CD4-positive, alpha-beta T cell treated with Interleukin-6 for 4 hours (primary cell): ENCODE data around the gene NOP53.
"Not testable (repeated sequence)": the region's sequence is repeated elsewhere in the genome, so short reads cannot be mapped to it uniquely, and the experiment has no call there.

ENCODE experiments used
- DNase-seq: peaks from one replicate; pipeline ENCODE4 v3.0.0-alpha.2; 2020; ENCODE audit warnings: mixed read lengths

NOP53 gene

GRCh38 chr19:47755065-47755761, 9.9 kb downstream of the NOP53 start:
- DNase-seq, result no peak

DNA sequence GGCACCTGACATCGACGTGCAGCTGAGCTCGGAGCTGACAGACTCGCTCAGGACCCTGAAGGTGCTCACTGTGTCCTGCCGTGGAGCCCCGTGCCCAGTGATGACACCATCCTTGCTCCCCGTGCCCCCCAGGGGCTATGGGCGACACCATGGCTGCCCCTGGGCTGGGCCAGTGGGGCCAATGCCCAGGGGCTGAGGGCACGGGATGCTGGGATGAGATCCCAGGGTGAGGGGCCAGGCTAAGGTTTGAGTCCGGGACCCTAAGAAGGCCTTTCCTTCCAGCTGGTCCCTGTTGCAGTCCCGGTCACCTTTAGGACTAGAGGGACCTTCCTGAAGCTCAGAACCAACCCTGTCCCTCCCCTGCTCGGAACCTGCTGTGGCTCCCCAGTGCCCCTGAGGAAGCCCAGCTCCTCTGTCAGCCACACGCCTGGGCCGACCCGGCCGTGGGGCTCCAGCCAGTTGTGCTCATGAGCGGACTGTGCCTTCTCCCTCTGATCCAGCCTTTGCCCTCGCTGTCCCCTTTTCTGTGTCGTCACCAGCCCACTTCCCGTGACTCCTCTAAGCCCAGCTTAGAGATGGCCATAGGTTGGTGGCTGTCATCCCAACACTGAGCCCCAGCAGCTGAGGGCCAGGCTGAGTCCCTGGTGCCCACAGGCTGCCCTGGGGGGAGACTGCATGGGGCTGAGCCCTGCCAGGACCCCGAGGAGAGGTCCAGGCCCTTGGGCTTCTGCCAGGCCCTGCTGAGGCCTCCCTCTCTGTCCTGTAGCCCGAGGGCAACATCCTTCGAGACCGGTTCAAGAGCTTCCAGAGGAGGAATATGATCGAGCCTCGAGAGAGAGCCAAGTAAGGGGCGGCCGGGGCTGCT, 10.6 kb downstream of the NOP53 start:
- no peak for DNase-seq

DNA sequence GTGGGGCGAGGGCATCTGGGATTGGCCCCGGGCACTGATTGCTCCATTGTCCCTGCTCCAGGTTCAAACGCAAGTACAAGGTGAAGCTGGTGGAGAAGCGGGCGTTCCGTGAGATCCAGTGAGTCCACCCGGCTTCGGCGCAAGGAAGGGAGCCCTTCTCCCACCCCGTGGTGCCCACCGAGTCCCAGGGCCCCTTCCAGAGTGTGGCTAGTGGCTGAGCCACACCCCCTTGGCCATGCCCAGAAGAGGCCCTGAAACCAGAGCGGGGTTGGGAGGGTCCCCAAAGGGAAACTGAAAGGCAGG, 11.2 kb downstream of the NOP53 start:
- DNase-seq, result no peak

- DNase-seq, result no peak
Measured at GRCh38 chr19:47756953-47757608, 11.7 kb downstream of the NOP53 start.

DNA sequence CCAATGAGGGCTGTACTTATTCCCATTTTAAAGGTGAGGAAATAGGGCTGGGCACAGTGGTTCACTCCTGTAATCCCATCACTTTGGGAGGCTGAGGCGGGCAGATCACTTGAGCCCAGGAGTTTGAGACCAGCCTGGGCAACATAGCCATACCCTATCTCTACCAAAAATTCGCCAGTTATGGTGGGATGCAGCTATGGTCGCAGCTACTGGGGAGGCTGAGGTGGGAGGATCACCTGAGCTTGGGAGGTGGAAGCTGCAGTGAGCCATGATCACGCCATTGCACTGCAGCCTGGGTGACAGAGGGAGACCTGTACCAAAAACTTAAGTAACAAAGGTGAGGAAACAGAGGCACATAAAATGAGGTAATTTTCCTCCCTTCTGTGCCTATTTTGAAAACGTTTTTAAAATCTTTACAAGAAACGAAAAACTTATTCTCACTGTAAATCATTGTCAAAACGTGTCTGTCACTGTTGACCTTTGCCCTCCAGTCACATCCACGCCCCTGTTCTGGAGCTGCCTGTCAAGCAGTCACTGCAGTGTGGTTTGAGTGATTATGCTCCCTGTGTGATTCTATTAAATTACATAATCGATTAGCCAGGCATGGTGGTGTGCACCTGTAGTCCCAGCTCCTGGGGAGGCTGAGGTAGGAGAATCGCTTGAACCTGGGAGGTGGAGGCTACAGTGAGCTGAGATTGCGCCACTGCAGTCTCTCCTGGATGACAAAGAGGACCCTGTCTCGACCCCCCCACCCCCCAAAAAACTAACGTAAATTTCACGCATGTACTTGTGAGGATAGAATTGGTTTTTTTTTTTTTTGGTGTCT, 12.5 kb downstream of the NOP53 start:
- DNase-seq, result no peak

DNA sequence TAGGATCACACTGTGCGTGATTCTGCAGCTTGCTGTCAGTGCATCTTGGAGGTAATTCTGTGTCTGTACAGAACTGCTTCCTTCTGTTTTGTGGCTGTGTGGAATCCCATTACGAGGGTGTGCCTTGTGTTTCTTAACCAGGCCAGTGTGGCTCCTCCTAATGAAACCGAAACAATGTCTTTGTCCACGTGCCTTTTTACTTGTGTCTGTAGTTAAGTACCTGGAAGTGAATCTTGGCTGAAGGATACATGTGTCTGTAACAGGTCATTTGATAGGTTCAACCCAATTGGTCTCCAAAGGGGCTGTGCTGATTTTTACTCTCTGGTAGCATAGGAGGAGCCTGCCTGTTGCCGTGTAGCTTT, 13.1 kb downstream of the NOP53 start:
- no peak for DNase-seq

DNA sequence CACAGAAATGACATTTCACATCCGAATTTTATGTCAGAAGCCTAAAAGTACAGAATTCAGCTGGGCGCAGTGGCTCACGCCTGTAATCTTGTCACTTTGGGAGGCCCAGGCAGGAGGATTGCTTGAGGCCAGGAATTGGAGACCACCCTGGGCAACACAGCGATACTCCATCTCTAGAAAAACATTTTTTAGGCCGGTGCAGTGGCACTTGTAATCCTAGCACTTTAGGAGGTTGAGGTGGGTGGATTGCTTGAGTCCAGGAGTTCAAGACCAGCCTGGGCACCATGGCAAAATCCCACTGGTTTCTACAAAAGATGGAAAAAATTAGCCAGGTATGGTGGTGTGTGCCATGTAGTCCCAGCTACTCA, 15.3 kb downstream of the NOP53 start:
- no peak for DNase-seq

DNA sequence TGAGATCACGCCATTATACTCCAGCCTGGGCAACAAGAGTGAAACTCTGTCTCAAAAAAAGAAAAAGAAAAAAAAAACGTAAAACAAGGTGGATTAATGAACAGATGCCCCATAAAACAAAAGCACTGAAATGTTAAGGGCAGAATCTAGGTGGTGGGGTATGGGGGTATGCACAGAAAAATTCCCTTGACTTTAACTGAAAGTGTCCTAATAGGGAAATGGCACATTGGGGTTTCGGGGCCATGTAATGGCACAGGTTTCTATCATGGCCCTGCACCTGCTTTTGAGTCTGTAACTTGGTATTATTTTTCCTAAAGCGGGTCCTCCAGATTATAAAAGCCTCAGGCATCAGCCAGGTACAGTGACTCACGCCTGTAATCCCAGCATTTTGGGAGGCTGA, 16.2 kb downstream of the NOP53 start:
- DNase-seq, result no peak

DNA sequence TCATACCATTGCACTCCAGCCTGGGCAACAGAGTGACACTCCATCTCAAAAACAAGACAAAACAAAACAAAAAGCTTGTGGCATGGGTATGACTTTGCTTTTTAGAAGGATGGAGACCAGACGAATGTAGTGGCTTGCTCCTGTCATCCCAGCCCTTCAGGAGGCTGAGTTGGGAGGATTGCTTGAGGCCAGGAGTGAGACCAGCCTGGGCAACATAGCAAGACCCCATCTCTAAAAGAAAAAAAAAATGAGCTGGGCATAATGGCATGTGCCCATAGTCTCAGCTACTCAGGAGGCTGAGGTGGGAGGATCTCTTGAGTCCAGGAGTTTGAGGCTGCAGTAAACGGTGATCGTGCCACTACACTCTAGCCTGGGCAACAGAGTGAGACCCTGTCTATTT, 16.8 kb downstream of the NOP53 start:
- DNase-seq, result no peak

DNA sequence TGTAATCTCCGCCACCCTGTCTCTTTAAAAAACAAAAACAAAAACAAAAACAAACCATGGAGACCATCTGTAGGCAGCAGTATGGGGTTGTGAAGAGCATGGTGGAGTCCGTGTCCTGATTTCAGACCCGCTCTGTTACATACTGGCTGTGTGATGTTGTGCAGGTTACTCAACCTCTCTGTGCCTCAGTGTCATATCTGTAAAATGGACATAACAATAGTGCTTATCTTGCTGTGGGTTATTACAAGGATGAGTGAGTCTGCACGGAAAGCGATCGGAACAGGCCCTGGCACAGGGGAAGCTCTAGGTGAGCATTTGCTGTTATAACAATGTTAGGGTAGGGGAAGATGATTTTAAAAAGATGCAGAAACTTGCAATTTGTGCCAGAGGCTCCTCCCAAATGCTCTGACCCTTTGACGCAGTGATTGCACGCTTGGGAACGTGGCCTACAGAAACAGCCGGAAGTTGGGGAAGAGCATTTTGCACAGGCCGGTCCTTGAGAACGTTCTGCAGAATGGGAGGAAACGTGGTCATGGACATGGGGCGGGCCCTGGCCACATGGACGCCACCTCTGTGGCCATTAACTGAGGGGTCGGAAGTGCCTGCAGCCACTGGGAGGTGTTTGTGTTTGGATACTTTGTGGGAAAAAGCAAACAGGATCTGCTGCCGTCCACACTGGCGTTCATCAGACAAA, 17.4 kb downstream of the NOP53 start:
- DNase-seq, result no peak

DNA sequence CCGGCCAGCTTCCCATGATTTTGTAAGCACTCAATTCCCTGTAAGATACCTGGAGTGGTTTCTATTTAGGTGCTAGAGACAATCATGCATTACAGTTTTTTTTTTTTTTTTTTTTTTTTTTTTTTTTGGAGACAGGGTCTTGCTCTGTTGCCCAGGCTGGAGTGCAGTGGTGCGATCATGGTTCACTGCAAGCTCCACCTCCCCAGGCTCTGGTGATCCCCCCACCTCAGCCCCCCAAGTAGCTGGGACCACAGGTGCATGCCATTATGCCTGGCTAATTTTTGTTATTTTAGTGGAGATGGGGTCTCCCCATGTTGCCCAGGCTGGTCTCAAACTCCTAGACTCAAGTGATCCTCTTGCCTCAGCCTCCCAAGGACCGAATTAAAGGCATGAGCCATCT, 19.4 kb downstream of the NOP53 start:
- DNase-seq, result not testable (repeated sequence)

- peak; percentile 62 for DNase-seq
Measured at GRCh38 chr19:47765523-47766358, 20.4 kb downstream of the NOP53 start.

- DNase-seq, result no peak
Measured at GRCh38 chr19:47766359-47766620, 20.9 kb downstream of the NOP53 start.

DNA sequence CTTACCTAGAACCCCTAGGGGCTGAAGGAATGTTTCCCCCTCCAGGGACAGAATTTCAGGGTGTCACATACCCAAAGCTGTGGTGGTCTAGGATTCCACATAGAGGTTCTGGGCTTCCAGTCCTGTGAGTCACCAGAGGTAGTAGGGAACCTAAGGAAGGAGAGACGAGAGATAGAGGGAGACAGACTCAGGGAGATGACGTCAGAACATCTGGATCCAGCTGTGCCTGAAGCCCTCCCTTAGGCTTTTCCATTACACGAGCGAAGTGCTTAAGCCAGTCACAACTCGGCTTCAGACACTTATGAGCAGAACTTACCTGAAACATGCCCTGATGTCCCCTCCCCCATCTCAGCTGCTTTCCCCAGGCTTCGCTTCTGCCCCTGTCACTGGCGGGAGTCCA, 21.3 kb downstream of the NOP53 start:
- DNase-seq, result no peak

- no peak for DNase-seq
Measured at GRCh38 chr19:47767349-47767748, 22.0 kb downstream of the NOP53 start.

GRCh38 chr19:47768604-47769003, 23.3 kb downstream of the NOP53 start:
- DNase-seq, result no peak

- DNase-seq, result no peak
Measured at GRCh38 chr19:47769534-47769933, 24.2 kb downstream of the NOP53 start.

DNA sequence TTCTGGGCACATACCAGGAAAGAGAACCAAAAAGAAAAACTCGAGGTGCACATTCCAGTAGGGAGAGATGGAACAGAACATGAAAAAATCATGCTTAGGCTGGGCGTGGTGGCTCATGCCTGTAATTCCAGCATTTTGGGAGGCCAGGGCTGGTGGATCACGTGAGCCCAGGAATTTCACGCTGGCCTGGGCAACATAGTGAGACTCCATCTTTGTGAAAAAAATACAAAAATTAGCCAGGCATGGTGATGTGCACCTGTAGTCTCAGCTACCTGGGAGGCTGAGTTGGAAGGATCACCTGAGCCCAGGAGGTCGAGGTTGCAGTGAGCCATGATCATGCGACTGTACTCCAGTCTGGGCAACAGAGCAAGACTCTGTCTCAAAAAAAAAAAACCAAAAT, 25.9 kb downstream of the NOP53 start:
- DNase-seq, result not testable (repeated sequence)

DNA sequence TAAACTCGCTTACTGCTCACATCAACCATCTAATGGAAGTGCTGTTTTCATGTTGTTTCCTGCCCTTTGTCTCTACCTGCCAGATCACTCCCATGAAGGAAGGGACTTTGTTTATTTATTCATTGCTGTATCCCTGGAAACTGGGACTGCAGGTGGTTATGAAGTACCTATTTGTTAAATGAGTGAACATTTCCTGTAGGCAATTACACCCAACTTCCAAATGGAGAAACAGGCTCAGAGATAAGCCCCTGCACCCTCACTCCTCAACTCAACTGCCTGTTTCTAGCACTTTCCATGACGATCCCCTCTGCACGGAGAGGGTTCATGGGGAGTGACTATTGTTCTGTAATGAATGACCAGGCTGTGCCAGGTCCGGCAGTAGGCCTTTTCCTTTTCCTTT, 31.2 kb downstream of the NOP53 start:
- DNase-seq, result no peak

- DNase-seq, result not testable (repeated sequence)
Measured at GRCh38 chr19:47777245-47778048, 32.1 kb downstream of the NOP53 start.
